GM12892 (cell line): ENCODE measurements around the gene CSF1R.
A peak's percentile ranks its signal among the peaks of the same experiment; 100 is the strongest.

Source experiments
- DNase-seq: peaks from one replicate; pipeline ENCODE4 v3.0.0; 2011; ENCODE audit not compliant: insufficient read length
- FAIRE-seq: peaks from 2 replicates; lab custom pipeline; 2011; peaks lifted over from hg19 to GRCh38; lab: Jason Lieb, UNC
- POLR2A ChIP-seq: IDR thresholded peaks from 2 replicates; pipeline ENCODE4 v1.6.1; 2011; ENCODE audit warnings: low read depth, low read length, control low read depth
- POLR2AphosphoS5 ChIP-seq: IDR thresholded peaks from 2 replicates; pipeline ENCODE4 v1.6.1; 2011; ENCODE audit warnings: low read depth, low read length, control low read depth
- TAF1 ChIP-seq: IDR thresholded peaks from 2 replicates; pipeline ENCODE4 v1.6.1; 2011; ENCODE audit warnings: low read depth, mild to moderate bottlenecking, control low read depth, low read length, borderline replicate concordance

Gene CSF1R

GRCh38 chr5:150120062-150120441, 33.7 kb upstream of the CSF1R start:
- FAIRE-seq (no peak), DNase-seq (no peak)
- TF ChIP-seq POLR2A (no peak), TAF1 (no peak), POLR2AphosphoS5 (no peak)

DNA sequence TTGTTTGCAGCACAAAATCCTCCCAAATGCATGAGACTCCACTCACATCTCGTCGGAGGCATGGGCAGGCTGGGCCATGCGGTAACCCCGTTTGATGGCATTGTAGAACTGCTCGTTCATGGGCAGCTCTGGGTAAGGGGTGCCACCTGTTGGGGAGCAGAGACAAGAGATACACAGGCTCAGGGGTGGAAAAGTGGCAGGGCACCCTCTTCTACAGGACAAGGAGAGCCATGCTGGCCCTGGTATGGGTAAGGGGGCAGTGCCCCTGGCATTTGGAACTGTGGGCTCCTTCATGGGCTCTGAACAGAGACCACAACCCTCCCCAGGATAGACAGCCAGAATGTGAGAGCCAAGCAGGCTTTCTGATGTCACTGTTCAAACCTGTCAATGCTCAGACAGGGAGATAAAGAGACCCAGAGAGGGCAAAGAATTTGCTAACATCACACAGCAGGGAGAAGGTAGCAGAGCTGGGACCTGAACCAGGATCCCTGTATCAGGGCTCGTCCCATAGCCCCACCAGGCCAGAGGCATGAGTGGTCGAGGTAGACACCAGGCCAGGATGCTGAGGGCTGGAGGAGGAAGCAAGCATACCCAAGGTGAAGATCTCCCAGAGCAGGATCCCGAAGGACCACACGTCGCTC, 33.2 kb upstream of the CSF1R start:
- DNase-seq (no peak), FAIRE-seq (no peak)
- TF ChIP-seq TAF1 (no peak), POLR2AphosphoS5 (no peak), POLR2A (no peak)

GRCh38 chr5:150118561-150119229, 32.3 kb upstream of the CSF1R start:
- FAIRE-seq (no peak), DNase-seq (peak; percentile 5)
- TF ChIP-seq POLR2A (no peak), POLR2AphosphoS5 (no peak), TAF1 (no peak)

DNA sequence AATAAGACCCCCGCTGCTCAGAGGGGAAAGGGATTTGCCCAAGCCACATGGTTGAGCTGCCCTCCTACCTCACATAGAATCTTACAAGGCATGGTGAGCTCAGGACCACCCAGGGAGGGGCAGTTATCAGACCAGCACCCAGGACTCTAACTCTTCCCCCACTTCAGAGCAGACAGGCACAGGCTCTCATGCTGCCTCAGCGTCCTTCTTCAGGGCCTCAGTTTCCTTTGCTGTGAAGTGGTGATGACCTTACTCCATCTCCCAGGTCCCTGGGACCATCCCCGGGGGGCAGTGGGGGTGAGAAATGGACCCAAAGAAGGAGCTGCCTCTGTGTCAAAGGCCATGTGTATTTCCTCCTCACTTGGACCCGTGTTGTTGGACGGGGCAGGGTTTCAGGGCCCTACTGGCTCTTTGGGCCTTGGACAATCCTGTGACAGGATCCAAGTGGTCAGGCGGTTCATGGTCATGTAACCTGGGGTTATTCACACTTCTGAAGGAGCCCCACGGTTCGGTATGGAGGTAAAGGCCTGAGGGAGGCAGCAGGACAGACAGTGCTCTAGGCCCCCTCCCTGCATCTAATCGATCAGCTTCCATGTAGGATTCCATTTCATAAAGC, 31.7 kb upstream of the CSF1R start:
- TF ChIP-seq POLR2AphosphoS5 (no peak), POLR2A (no peak), TAF1 (no peak)
- DNase-seq (peak; percentile 3), FAIRE-seq (no peak)

- peak; percentile 8 for DNase-seq
- FAIRE-seq, result no peak
- TF ChIP-seq POLR2A, result no peak
- TF ChIP-seq TAF1, result no peak
- no peak for TF ChIP-seq POLR2AphosphoS5
Measured at GRCh38 chr5:150116667-150117400, 30.5 kb upstream of the CSF1R start.

DNA sequence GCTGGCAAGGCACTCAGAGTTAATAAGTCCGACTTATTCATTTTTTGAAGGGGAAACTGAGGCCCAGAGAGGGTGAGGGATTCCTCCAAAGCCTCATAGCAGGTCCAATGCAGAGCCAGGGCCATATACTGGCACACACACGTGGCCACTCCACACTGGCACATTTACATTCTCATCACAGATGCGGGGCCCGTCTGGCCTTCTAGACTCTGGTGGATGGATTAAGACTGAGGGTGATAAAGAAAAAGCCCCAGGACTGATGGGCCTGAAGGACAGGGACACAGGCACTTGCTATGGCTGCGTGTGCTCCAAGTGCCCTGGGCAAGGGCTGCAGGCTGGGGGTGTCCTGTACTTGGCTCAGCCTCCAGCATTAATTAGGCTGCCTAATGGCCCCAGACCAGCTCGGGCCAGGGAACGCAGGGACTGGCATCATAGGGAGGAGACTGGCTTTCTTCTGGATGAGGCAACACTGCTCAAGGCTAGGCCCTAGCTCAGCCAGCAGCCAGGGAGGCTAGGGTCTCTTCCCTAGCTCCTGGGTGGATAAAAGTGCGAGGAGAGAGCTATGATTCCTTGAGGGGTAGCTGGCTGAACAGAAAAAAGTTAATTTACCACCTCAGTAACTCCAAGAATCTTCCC, 28.5 kb upstream of the CSF1R start:
- DNase-seq (no peak), FAIRE-seq (no peak)
- TF ChIP-seq POLR2AphosphoS5 (no peak), TAF1 (no peak), POLR2A (no peak)

- FAIRE-seq (no peak), DNase-seq (no peak)
- TF ChIP-seq TAF1, result no peak
- TF ChIP-seq POLR2A, result no peak
- no peak for TF ChIP-seq POLR2AphosphoS5
Measured at GRCh38 chr5:150114102-150114641, 27.8 kb upstream of the CSF1R start.

DNA sequence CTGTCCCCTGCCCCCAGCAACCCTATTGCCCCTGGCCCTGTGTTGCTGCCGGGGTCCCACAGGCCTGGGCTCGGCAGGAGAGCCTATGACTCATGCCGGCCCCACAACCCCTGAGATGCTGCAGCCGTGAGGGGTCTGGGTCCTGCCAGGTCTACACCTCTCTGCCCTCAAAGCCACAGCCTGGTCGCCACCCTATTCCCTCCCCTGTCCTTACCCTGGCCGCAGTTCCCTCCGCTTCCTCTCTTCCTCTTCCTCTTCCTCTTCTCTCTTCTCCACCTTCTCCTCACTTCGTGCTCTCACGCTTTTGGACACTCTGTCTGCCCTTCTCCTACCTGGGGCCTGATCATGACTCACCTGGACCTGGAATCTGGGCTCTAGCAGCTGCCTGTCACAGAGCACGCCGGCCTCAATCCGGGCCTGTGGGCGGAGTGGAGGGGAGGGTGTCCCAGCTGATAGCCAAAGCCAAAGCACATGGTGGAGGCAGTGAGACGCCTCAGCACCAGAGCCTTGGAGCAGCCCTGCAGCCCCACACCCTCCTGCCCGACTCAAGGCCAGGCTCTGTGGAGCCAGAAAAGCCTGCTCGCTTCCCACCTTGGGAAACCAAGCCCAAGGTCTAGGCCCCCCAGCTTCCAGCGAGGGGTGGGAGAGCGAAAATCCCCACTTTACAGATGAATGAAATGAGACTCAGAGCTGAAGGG, 26.8 kb upstream of the CSF1R start:
- DNase-seq (no peak), FAIRE-seq (no peak)
- TF ChIP-seq TAF1 (no peak), POLR2A (no peak), POLR2AphosphoS5 (no peak)

DNA sequence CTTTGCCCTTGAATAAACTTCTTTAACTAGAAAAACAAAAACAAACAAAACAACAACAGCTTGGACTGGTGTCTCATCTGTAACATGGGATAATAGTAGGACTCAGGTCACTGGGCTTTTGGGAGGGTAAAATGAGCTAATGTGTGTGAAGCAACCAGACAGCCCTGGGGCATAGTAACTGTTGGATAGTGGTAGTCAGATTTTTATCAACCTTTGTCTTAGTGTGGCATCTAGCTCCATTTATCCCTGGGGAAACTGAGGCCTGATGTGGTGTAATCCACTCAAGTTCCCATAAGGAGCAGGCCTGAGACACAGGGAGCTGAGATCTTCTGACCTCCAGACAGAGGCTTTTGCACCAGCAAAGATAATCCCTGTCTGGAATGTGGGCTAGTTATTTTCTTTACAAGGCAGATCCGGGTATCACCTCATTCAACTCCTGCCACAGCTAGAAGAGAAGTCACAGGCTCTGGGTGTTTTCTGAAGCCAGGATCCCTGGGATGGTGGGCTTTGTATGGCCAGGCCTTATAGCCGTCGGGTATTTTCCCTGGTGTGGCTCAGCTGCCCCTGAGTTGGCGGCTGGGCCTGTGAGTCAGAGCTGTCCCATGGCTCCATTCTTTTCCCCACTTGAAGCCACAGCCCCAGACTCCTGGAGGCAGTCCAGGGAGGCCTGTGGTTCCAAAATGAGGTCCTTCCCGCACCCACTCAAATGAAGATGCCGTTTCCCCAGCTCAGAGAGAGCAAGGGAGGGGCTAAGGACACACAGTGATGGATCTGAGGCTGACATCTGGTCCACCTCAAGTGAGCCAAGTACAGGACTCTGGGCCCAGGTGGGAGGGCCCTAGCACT, 26.1 kb upstream of the CSF1R start:
- FAIRE-seq, result no peak
- TF ChIP-seq POLR2A, result no peak
- no peak for TF ChIP-seq TAF1
- no peak for TF ChIP-seq POLR2AphosphoS5

More for the DNA sequence above, 26.1 kb upstream of the CSF1R start:
- DNase-seq, result no peak
